Measurements from ENCODE around the gene GAL3ST3. TPM values are rescaled to one million over a fixed set of nuclear protein-coding genes. Genes with fewer than 3 reads are reported as not detected.
"Not testable (repeated sequence)": the region's sequence is repeated elsewhere in the genome, so short reads cannot be mapped to it uniquely, and the experiment has no call there.

GAL3ST3 gene
- polyA plus RNA-seq, 4 donors, result 3.5 to 7.1 (median 4.3) TPM

- DNase-seq (ENCODE audit: low read depth in 4 of 4, low spot score in 3 of 4), result no peak
Observed at GRCh38 chr11:66014804-66015453, 34.0 kb downstream of the GAL3ST3 start.

GRCh38 chr11:66013762-66014100 is 35.2 kb downstream of the GAL3ST3 start:
- no peak for DNase-seq (ENCODE audit: low read depth in 4 of 4, low spot score in 3 of 4)

- no peak for DNase-seq (ENCODE audit: low read depth in 4 of 4, low spot score in 3 of 4)
Observed at GRCh38 chr11:66012946-66013761, 35.8 kb downstream of the GAL3ST3 start.

- no peak for DNase-seq (ENCODE audit: low read depth in 4 of 4, low spot score in 3 of 4)
Observed at GRCh38 chr11:66012371-66012945, 36.5 kb downstream of the GAL3ST3 start.

GRCh38 chr11:66011785-66012303 is 37.1 kb downstream of the GAL3ST3 start, which contains the start of gene CST6:
Gene CST6 (plus strand): TSS chr11:66012008. CDS start chr11:66012045, 37 bp downstream.
- no peak for DNase-seq (ENCODE audit: low read depth in 4 of 4, low spot score in 3 of 4)

GRCh38 chr11:66011239-66011784 is 37.6 kb downstream of the GAL3ST3 start:
- DNase-seq (ENCODE audit: low read depth in 4 of 4, low spot score in 3 of 4), result no peak

GRCh38 chr11:66010036-66010435 is 38.9 kb downstream of the GAL3ST3 start:
- not testable (repeated sequence) for DNase-seq (ENCODE audit: low read depth in 4 of 4, low spot score in 3 of 4)

GRCh38 chr11:66008468-66009101 is 40.4 kb downstream of the GAL3ST3 start:
- no peak for DNase-seq (ENCODE audit: low read depth in 4 of 4, low spot score in 3 of 4)

GRCh38 chr11:66008095-66008467 is 40.9 kb downstream of the GAL3ST3 start:
- DNase-seq (ENCODE audit: low read depth in 4 of 4, low spot score in 3 of 4), result no peak

- no peak for DNase-seq (ENCODE audit: low read depth in 4 of 4, low spot score in 3 of 4)
Observed at GRCh38 chr11:66007201-66007634, 41.7 kb downstream of the GAL3ST3 start.

GRCh38 chr11:66006891-66007176 is 42.1 kb downstream of the GAL3ST3 start:
- no peak for DNase-seq (ENCODE audit: low read depth in 4 of 4, low spot score in 3 of 4)

- DNase-seq (ENCODE audit: low read depth in 4 of 4, low spot score in 3 of 4), result no peak
Observed at GRCh38 chr11:66006134-66006890, 42.6 kb downstream of the GAL3ST3 start.

- DNase-seq (ENCODE audit: low read depth in 4 of 4, low spot score in 3 of 4), result no peak
Observed at GRCh38 chr11:66004186-66004585, 44.8 kb downstream of the GAL3ST3 start.

GRCh38 chr11:66003291-66003690 is 45.7 kb downstream of the GAL3ST3 start:
- no peak for DNase-seq (ENCODE audit: low read depth in 4 of 4, low spot score in 3 of 4)

- no peak for DNase-seq (ENCODE audit: low read depth in 4 of 4, low spot score in 3 of 4)
Observed at GRCh38 chr11:66002648-66003225, 46.2 kb downstream of the GAL3ST3 start.

- DNase-seq (ENCODE audit: low read depth in 4 of 4, low spot score in 3 of 4), result peak; percentile 95 to 97 (median 96)
Observed at GRCh38 chr11:66001942-66002647, 46.9 kb downstream of the GAL3ST3 start, which contains the start of the genes BANF1 and EIF1AD. Gene BANF1 (plus strand): TSS chr11:66002503. CDS start chr11:66003251, 748 bp downstream. Gene EIF1AD (minus strand): TSS chr11:66002157. CDS start chr11:66000389, 1,768 bp downstream.

- DNase-seq (ENCODE audit: low read depth in 4 of 4, low spot score in 3 of 4), result no peak
Observed at GRCh38 chr11:65997286-65997685, 51.7 kb downstream of the GAL3ST3 start.

GRCh38 chr11:65992056-65992455 is 56.9 kb downstream of the GAL3ST3 start:
- no peak for DNase-seq (ENCODE audit: low read depth in 4 of 4, low spot score in 3 of 4)

Data from left renal pelvis (tissue), 4 donors.